ENCODE data around the gene MRTFA.
"Not testable (repeated sequence)": the region's sequence is repeated elsewhere in the genome, so short reads cannot be mapped to it uniquely, and the experiment has no call there.

MRTFA gene

DNA sequence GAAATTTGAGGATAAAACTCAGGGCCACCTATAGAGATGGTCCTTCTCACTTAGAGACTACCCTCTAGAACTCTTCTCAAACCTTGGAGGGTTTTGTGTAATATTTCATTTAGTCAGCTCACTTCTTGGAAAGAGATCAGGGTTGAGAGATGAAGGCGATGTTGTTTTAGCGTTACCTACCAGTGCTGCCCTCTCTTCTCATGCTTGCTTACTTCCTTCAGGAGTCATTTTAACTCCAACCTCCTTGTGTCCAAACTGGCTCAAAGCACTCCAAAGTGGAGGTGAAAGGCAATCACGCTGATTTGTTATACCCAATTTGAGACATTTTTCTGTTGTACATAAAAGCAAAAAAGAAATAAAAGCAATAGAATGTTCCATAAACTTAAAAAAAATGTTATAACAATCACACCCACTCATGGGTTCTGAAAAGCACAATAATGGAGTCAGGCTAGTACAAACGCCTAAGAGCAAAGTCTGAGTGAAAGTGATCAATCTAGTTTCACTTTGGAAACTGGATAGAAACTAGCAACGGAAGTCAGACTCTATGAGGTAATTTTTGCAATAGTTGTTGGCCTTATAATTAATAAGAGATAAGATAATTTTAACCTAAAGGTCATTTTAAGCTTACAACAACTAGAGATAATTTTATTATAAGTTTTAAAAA lies 117.1 kb downstream of the MRTFA start:
- Histone ChIP-seq H3K27me3 (ENCODE audit: low read depth) (no peaks in the 10 kb centered on the region), H3K4me3 (no peak overlapping the region), H3K4me1 (peaks cover 20% of the 10 kb centered on the region), H3K9me3 (0 out of 2 replicates have a peak, but pooled peaks cover 2% of the 10 kb centered on the region), H3K36me3 (replicated peaks) (no peaks in the 10 kb centered on the region)
- in situ Hi-C loops (cut with MboI; ENCODE audit: low sequenced_read_pairs): no loop called here
- DNase-seq (ENCODE audit: low spot score in 2 of 2): no peak

DNA sequence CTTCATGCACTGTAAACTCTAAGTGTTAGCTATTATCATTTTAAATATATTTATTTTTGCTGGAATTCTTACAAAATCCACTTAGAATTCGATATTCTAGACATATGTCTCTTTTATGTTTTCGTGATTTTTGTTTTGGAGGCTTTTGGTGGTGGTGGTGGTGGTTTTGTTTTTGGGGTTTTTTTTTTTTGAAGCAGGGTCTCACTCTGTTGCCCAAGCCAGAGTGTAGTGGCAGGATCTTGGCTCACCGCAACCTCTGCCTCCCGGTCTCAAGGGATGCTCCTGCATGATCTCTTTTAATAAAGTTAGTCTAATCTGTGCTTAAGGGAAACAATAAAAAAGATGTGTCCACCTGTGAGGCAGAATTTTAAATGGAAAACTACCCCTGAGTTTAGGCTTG lies 117.7 kb downstream of the MRTFA start:
- H3K4me1 ChIP-seq: peaks cover 20% of the 10 kb centered on the region
- DNase-seq (ENCODE audit: low spot score in 2 of 2): no peak
- in situ Hi-C loops (cut with MboI; ENCODE audit: low sequenced_read_pairs): no loop called here

DNA sequence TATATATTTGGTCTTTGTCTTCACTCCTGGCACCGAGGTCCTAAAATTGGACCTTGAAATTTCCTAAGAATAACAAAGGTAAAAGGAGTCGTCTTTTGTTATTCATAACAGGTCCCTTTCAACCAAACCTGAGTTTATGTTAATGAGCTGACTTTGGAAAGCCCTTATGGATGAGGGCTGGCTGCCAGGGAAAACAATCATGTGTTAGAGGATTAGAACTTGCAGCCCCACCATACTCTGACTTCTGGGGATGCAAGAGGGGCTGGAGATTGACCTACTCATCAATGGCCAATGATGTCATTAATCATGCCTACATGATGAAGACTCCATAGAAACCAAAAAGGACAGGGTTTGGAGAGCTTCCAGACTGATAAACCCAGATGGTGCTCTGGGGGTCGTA lies 118.9 kb downstream of the MRTFA start:
- H3K4me3 ChIP-seq: no peak overlapping the region
- H3K9me3 ChIP-seq: 0 out of 2 replicates have a peak, but pooled peaks cover 2% of the 10 kb centered on the region
- in situ Hi-C loops (cut with MboI; ENCODE audit: low sequenced_read_pairs): no loop called here
- peaks cover 20% of the 10 kb centered on the region for H3K4me1 ChIP-seq
- H3K27me3 ChIP-seq (ENCODE audit: low read depth): no peaks in the 10 kb centered on the region
- H3K36me3 ChIP-seq (replicated peaks): no peaks in the 10 kb centered on the region
- peak; percentile 86 to 97 for DNase-seq (ENCODE audit: low spot score in 2 of 2)

More for the DNA sequence above, 117.7 kb downstream of the MRTFA start:
- Histone ChIP-seq H3K9me3 (0 out of 2 replicates have a peak, but pooled peaks cover 2% of the 10 kb centered on the region), H3K27me3 (ENCODE audit: low read depth) (no peaks in the 10 kb centered on the region), H3K36me3 (replicated peaks) (no peaks in the 10 kb centered on the region), H3K4me3 (no peak overlapping the region)

DNA sequence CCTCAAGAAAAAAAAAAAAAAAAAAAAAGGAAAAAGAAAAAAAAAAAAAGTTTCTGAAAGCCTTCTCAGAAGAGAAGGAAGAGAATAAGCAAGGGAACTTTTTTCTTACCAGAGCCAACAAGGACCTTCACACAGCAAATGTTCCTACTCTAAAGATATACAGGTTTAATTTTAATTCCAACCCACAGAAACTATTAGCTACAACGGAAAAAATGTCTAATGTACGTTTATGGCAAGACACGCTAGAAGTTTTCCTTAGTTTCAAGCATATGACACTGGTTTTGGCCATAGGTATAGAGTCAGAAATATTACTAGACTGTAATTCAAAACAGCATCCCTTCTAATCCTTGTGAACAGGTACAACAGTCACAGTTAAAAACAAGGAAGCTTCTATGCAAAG lies 120.1 kb downstream of the MRTFA start:
- H3K4me3 ChIP-seq: no peak overlapping the region
- in situ Hi-C loops (cut with MboI; ENCODE audit: low sequenced_read_pairs): no loop called here
- DNase-seq (ENCODE audit: low spot score in 2 of 2): no peak
- H3K9me3 ChIP-seq: 0 out of 2 replicates have a peak, but pooled peaks cover 2% of the 10 kb centered on the region
- peaks cover 20% of the 10 kb centered on the region for H3K4me1 ChIP-seq
- H3K36me3 ChIP-seq (replicated peaks): no peaks in the 10 kb centered on the region
- no peaks in the 10 kb centered on the region for H3K27me3 ChIP-seq (ENCODE audit: low read depth)

DNA sequence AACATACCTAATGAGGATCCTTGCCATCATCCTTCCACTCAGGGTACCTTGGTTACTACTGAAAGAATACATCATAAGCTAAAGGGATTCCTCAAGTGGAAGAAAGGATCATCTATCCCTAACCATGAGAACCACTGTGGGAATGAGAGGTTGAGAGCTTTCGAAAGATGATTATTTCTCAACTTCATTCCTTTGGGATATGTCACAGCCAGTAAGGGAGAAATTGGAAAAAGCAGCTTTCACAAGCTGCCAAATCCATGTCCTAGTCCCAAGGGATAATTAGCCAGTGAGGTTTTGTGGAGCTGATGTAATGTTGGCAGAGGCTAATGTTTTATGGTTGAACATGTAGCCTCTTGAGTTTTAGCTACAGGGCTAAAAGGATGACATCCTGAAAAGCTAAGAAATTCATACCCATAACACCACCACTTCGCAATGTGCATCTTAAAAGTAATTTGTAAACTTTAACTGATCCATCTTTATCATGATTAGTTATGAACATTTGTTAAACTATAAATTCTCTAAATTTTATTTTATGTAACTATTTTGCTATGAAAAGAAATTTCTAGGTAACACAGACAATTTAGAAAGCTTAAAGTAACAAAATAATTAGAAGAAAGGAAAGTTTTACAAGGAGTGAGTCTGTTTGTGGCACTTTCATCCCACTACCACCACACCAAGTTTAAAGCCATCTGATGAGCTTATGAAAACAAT lies 123.9 kb downstream of the MRTFA start:
- no peak for DNase-seq (ENCODE audit: low spot score in 2 of 2)
- Histone ChIP-seq H3K36me3 (replicated peaks) (no peaks in the 10 kb centered on the region), H3K9me3 (no peaks in the 10 kb centered on the region), H3K27me3 (ENCODE audit: low read depth) (no peaks in the 10 kb centered on the region), H3K4me3 (no peak overlapping the region), H3K4me1 (peaks cover 28% of the 10 kb centered on the region)
- in situ Hi-C loops (cut with MboI; ENCODE audit: low sequenced_read_pairs): no loop called here

DNA sequence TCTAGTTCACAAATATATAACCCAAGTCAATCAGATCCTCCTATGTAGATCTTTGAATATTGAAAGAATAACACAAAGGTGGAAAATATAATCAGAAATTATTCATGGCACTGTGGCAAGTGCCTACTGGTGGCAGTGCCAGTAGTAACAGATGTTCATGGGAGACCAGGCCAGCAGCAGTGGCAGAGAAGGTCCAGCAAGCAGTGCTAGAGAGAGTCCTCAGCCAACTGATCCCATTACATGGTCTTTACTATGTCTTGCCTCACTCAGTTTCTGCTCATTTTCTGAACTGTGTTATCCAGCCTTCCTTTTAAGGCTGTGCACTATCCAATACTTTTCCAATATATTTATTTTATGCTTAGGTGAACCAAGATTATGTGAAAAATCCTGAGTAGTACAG lies 124.9 kb downstream of the MRTFA start:
- no peaks in the 10 kb centered on the region for H3K27me3 ChIP-seq (ENCODE audit: low read depth)
- H3K9me3 ChIP-seq: no peaks in the 10 kb centered on the region
- no peaks in the 10 kb centered on the region; the same call in 1 of the 2 replicates for H3K36me3 ChIP-seq (replicated peaks)
- H3K4me1 ChIP-seq: peaks cover 20% of the 10 kb centered on the region
- H3K4me3 ChIP-seq: no peak overlapping the region
- DNase-seq (ENCODE audit: low spot score in 2 of 2): no peak
- in situ Hi-C loops (cut with MboI; ENCODE audit: low sequenced_read_pairs): no loop called here

DNA sequence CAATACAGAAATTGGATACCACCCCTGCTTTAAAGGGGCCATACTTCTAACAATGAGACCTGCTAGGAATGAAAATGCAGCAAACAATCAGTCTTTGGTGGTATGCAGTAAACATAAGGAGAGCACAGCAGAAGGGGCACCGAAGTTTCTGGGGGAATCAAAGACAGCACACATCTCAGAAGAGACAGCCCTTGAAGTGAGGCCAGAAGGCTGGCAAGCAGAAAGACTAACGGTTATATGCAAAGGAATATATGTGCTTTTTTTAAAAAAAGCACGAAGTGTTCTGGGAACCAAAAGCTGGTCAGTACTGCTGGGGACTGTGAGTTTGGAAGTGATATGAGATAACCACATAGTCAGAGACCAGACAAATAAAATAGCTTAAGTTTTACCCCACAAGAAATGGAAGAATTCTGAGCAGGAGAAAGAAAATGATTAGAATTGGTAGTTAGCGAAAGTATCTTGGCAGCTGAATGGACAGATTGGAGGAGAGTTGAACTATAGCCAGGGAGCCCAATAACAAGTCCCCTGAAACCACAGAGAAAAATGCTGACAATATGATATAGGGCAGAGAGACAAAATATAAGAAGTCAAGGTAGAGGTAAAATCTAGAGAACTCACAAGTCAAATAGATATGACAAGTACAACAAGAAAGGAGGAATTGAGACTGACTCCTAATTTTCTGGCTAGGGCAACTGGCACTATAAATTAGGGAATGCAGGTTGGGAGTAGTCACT lies 125.7 kb downstream of the MRTFA start:
- in situ Hi-C loops (cut with MboI; ENCODE audit: low sequenced_read_pairs): no loop called here
- Histone ChIP-seq H3K27me3 (ENCODE audit: low read depth) (no peaks in the 10 kb centered on the region), H3K36me3 (replicated peaks) (no peaks in the 10 kb centered on the region; the same call in 1 of the 2 replicates), H3K9me3 (no peaks in the 10 kb centered on the region), H3K4me3 (no peak overlapping the region), H3K4me1 (peaks cover 18% of the 10 kb centered on the region)
- no peak for DNase-seq (ENCODE audit: low spot score in 2 of 2)

DNA sequence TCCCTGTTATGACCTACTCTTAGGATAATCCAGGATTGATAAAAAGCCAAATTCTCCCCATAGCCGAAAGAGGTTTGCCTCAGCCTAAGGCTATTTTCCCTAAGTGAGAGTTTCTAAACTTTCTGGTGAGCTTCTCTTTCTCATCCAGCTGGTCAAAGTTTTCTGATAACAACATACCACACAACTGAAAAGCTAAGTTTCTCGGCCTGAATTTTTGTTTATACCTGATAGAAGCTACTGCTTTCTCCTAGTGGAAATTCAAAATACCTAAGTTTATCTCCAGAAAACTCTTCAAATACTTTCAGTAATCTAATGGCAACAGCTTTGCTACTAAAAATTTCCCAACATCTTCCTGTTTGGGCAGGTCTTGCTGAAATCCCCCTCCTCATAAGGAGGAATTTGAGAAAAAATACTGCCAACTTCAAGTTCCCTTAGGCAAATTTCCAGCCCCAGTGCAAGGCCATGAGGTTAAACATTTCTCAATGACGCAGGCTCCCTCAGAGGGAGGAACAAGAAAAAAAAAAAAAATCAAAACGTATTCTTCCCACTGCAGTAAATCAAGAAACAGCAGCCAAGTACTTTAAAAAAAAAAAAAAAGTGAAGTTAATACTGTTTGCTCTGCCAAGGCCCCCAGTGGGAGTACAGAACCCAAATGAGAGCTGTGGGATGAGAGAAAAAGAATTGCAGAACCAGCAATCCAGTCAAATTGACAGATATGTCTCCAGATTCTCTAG lies 127.0 kb downstream of the MRTFA start:
- Histone ChIP-seq H3K4me3 (no peak overlapping the region), H3K27me3 (ENCODE audit: low read depth) (no peaks in the 10 kb centered on the region), H3K9me3 (no peaks in the 10 kb centered on the region), H3K4me1 (peaks cover 18% of the 10 kb centered on the region), H3K36me3 (replicated peaks) (no peaks in the 10 kb centered on the region; the same call in 1 of the 2 replicates)
- DNase-seq (ENCODE audit: low spot score in 2 of 2): no peak
- in situ Hi-C loops (cut with MboI; ENCODE audit: low sequenced_read_pairs): no loop called here

DNA sequence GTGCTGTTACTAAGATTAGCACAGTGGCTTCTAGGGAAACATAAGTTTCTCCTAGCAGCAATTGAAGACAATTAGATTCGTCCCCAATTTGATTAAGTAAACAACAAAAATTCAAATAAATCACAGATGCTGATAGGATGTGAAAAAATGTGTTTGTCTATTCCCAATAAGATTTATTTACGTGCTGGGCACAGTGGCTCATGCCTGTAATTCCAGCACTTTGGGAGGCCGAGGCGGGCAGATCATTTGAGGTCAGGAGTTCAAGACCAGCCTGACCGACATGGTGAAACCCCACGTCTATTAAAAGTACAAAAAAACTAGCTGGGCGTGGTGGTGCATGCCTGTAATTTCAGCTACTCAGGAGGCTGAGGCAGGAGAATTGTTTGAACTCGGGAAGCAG lies 128.5 kb downstream of the MRTFA start:
- DNase-seq (ENCODE audit: low spot score in 2 of 2); H3K36me3 ChIP-seq (replicated peaks); H3K9me3 ChIP-seq; H3K27me3 ChIP-seq (ENCODE audit: low read depth); H3K4me3 ChIP-seq; in situ Hi-C loops (cut with MboI; ENCODE audit: low sequenced_read_pairs): not testable (repeated sequence)
- peaks cover 18% of the 10 kb centered on the region for H3K4me1 ChIP-seq

DNA sequence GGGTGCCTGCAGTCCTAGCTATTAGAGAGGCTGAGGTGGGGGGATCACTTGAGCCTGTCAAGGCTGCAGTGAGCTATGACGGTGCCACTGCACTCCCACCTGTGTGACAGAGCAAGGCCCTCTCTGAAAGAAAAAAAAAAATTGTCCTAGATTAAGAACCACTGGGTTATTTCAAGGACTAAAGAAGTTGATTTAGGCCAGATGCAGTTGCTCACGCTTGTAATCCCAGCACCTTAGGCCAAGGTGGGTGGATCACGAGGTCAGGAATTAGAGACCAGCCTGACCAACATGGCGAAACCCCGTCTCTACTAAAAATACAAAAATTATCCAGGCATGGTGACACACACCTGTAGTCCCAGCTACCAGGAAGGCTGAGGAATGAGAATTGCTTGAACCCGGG lies 129.0 kb downstream of the MRTFA start:
- DNase-seq (ENCODE audit: low spot score in 2 of 2): no peak
- no peaks in the 10 kb centered on the region; the same call in 1 of the 2 replicates for H3K36me3 ChIP-seq (replicated peaks)
- in situ Hi-C loops (cut with MboI; ENCODE audit: low sequenced_read_pairs): no loop called here

DNA sequence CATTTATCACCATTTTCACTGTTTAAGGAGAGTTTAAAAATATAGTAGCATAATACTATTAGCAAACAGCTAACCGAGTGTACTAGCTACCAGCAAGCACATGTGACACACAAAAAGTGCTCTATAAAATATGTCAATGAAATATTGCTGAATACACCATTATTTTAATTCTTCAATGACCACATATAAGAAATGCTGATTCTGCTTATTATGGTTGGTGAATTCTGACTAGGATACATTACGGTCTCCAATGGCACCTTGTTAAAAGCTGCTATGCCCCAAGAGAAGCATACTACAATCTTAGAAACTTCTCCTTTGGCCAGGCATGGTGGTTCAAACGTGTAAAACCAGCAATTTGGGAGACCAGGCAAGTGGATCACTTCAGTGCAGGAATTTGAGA lies 129.8 kb downstream of the MRTFA start:
- H3K4me3 ChIP-seq: no peak overlapping the region
- no peaks in the 10 kb centered on the region for H3K27me3 ChIP-seq (ENCODE audit: low read depth)
- H3K36me3 ChIP-seq (replicated peaks): no peaks in the 10 kb centered on the region; the same call in 1 of the 2 replicates
- H3K4me1 ChIP-seq: peaks cover 18% of the 10 kb centered on the region
- DNase-seq (ENCODE audit: low spot score in 2 of 2): no peak
- no peaks in the 10 kb centered on the region; the same call in 1 of the 2 replicates for H3K9me3 ChIP-seq
- in situ Hi-C loops (cut with MboI; ENCODE audit: low sequenced_read_pairs): no loop called here

More for the DNA sequence above, 129.0 kb downstream of the MRTFA start:
- Histone ChIP-seq H3K4me1 (peaks cover 18% of the 10 kb centered on the region), H3K9me3 (no peaks in the 10 kb centered on the region; the same call in 1 of the 2 replicates), H3K27me3 (ENCODE audit: low read depth) (no peaks in the 10 kb centered on the region), H3K4me3 (no peak overlapping the region)

DNA sequence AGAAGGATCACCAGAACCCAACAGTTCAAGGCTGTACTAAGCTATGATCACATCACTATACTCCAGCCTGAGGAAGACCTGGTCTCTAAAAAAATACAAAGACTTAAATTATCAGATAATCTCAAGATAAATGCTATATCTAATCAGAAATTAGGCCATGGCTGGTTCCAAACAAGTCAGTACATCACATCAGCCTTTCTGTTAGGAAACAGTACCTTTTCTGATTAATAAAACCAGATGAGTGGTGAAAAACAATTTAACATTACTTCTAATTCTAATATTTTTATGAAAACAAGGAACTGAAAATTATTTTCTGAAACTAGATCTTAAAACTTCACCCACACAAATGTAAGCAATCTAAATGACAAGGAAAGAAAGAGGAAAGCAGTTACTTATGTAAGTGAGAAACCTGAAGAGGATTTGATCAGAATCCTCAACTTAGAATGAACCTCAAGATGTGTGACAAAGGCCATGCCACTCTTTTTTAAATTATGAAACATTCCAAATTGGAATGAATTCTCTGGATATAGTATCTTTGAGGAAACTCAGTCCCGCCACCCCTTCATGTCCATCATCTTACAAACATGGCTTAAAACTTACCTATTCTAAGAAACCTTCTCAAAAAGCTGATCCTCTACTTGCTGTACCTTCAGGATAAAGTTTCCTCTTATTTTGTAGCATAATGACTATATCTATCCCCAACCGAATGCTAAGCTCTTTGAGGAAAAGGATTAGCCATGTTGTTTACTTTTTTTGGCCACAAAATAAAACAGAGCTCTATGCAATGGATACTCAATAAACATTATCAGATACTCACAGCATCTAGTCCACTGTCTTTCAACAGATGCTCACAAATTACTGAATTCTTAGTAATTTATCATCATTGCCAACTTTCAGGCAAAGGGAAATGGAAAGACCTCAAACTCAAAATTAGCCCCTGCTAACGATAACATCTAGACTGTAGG lies 132.0 kb downstream of the MRTFA start:
- Histone ChIP-seq H3K4me3 (no peak overlapping the region), H3K27me3 (ENCODE audit: low read depth) (no peaks in the 10 kb centered on the region)
- in situ Hi-C loops (cut with MboI; ENCODE audit: low sequenced_read_pairs): no loop called here

More for the DNA sequence above, 132.0 kb downstream of the MRTFA start:
- Histone ChIP-seq H3K9me3 (no peaks in the 10 kb centered on the region; the same call in 1 of the 2 replicates), H3K36me3 (replicated peaks) (no peaks in the 10 kb centered on the region; the same call in 1 of the 2 replicates), H3K4me1 (peaks cover 9% of the 10 kb centered on the region)
- DNase-seq (ENCODE audit: low spot score in 2 of 2): no peak

Measured in HAP-1 (cell line).